CD4-positive, alpha-beta T cell treated with Interleukin-17A for 4 hours (primary cell): ENCODE measurements around the gene FAM124A.
A peak's percentile ranks its signal among the peaks of the same experiment; 100 is the strongest.

Experiments used
- DNase-seq: peaks from one replicate; pipeline ENCODE4 v3.0.0-alpha.2; 2020; ENCODE audit warnings: mixed read lengths

Gene FAM124A

GRCh38 chr13:51221674-51222036 is 543 bp upstream of the FAM124A start:
- no peak for DNase-seq

- DNase-seq, result peak; percentile 3
Observed at GRCh38 chr13:51222686-51223559, 725 bp downstream of the FAM124A start.

GRCh38 chr13:51223560-51224270 is 1.5 kb downstream of the FAM124A start:
- DNase-seq, result no peak

- DNase-seq, result no peak
Observed at GRCh38 chr13:51225029-51225428, 2.8 kb downstream of the FAM124A start.

GRCh38 chr13:51227404-51227803 is 5.2 kb downstream of the FAM124A start:
- DNase-seq, result no peak

- DNase-seq, result no peak
Observed at GRCh38 chr13:51229101-51229719, 7.0 kb downstream of the FAM124A start.

GRCh38 chr13:51229731-51230130 is 7.5 kb downstream of the FAM124A start:
- no peak for DNase-seq

GRCh38 chr13:51230477-51231105 is 8.4 kb downstream of the FAM124A start:
- DNase-seq, result no peak

- no peak for DNase-seq
Observed at GRCh38 chr13:51231456-51231855, 9.3 kb downstream of the FAM124A start.

GRCh38 chr13:51232328-51232727 is 10.1 kb downstream of the FAM124A start:
- no peak for DNase-seq

- DNase-seq, result no peak
Observed at GRCh38 chr13:51233117-51233826, 11.1 kb downstream of the FAM124A start.

GRCh38 chr13:51234676-51235075 is 12.5 kb downstream of the FAM124A start:
- no peak for DNase-seq

- no peak for DNase-seq
Observed at GRCh38 chr13:51235186-51235585, 13.0 kb downstream of the FAM124A start.

- no peak for DNase-seq
Observed at GRCh38 chr13:51235756-51236490, 13.7 kb downstream of the FAM124A start.

- no peak for DNase-seq
Observed at GRCh38 chr13:51236491-51236792, 14.2 kb downstream of the FAM124A start.

GRCh38 chr13:51237386-51237785 is 15.2 kb downstream of the FAM124A start:
- DNase-seq, result no peak

- DNase-seq, result no peak
Observed at GRCh38 chr13:51237887-51238286, 15.7 kb downstream of the FAM124A start.

- DNase-seq, result no peak
Observed at GRCh38 chr13:51240178-51240577, 18.0 kb downstream of the FAM124A start.

- DNase-seq, result no peak
Observed at GRCh38 chr13:51240958-51241357, 18.8 kb downstream of the FAM124A start.

- no peak for DNase-seq
Observed at GRCh38 chr13:51241720-51242119, 19.5 kb downstream of the FAM124A start.

- DNase-seq, result no peak
Observed at GRCh38 chr13:51243227-51243626, 21.0 kb downstream of the FAM124A start.

GRCh38 chr13:51243832-51244231 is 21.6 kb downstream of the FAM124A start:
- no peak for DNase-seq
